Measurements from ENCODE around the gene ITPRIPL1.

DNA sequence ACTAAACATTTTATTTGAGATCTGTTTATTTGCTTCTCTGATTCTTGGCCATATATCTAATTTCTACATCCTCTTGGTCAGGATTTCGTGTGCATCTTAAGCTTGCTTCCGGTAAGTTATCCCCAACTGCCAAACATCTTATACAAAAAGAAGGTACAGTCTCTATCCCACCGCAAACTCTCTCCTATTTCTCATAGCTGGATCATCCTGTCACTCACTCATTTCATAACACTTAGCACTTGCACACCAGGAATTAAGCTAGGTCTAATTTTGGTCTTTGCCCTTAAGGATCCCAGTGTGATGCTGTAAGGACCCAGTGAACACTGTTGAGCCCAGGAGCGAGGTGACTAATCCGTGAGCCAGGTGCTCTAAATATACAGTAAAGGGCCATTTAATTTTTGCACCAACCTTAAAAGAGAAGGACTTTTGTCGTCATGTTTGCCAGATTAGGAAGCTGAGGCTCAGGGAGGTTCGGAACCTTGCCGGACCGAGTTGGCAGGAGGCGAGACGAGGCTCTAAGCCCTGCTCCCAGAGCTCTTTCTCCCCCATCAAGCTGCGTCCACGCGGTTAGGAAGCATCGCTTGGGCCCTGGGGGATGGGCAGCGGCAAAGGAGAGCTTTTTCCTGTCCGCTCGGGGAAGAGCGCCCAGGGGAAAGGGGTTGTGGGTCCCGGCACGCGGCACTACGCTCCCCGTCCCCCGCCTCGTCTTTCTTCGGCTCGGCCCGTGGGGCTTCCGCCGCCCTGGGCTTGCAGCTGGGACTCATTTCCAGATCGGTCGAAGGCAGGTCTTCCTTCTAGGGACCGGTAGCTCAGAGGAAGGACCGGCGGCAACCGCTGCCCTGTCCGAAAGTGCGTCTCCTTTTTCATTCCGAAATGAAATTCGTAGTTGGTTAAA lies 4.1 kb upstream of the ITPRIPL1 start:
- TF ChIP-seq, protein P1, sequence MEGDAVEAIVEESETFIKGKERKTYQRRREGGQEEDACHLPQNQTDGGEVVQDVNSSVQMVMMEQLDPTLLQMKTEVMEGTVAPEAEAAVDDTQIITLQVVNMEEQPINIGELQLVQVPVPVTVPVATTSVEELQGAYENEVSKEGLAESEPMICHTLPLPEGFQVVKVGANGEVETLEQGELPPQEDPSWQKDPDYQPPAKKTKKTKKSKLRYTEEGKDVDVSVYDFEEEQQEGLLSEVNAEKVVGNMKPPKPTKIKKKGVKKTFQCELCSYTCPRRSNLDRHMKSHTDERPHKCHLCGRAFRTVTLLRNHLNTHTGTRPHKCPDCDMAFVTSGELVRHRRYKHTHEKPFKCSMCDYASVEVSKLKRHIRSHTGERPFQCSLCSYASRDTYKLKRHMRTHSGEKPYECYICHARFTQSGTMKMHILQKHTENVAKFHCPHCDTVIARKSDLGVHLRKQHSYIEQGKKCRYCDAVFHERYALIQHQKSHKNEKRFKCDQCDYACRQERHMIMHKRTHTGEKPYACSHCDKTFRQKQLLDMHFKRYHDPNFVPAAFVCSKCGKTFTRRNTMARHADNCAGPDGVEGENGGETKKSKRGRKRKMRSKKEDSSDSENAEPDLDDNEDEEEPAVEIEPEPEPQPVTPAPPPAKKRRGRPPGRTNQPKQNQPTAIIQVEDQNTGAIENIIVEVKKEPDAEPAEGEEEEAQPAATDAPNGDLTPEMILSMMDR (IDR thresholded peaks at IDR 0.05): no peak
- no peak for TF ChIP-seq POLR2A (IDR thresholded peaks at IDR 0.05)

Data from ovary (tissue), 3 donors.